Measurements from ENCODE around the gene TPM4.
"Not testable (repeated sequence)": the region's sequence is repeated elsewhere in the genome, so short reads cannot be mapped to it uniquely, and the experiment has no call there.

The TPM4 gene

GRCh38 chr19:16099314-16099965 lies 23.1 kb downstream of the TPM4 start:
- not testable (repeated sequence) for DNase-seq

- DNase-seq, result no peak
Observed at GRCh38 chr19:16100524-16100923, 24.2 kb downstream of the TPM4 start.

- no peak for DNase-seq
Observed at GRCh38 chr19:16104722-16105121, 28.4 kb downstream of the TPM4 start.

- DNase-seq, result no peak
Observed at GRCh38 chr19:16106121-16106520, 29.8 kb downstream of the TPM4 start.

GRCh38 chr19:16111160-16111908 lies 35.0 kb downstream of the TPM4 start, which contains the start of gene RAB8A:
Gene RAB8A, plus strand, starts transcription at chr19:16111889. Its CDS starts 13 bp downstream, at chr19:16111902.
- peak; percentile 98 for DNase-seq

- no peak for DNase-seq
Observed at GRCh38 chr19:16111909-16112752, 35.8 kb downstream of the TPM4 start.

- DNase-seq, result no peak
Observed at GRCh38 chr19:16112778-16113177, 36.5 kb downstream of the TPM4 start.

GRCh38 chr19:16113727-16114126 lies 37.4 kb downstream of the TPM4 start:
- DNase-seq, result no peak

GRCh38 chr19:16115301-16116039 lies 39.2 kb downstream of the TPM4 start:
- DNase-seq, result no peak

- DNase-seq, result no peak
Observed at GRCh38 chr19:16116067-16116466, 39.8 kb downstream of the TPM4 start.

GRCh38 chr19:16117594-16118033 lies 41.3 kb downstream of the TPM4 start:
- no peak for DNase-seq

GRCh38 chr19:16118489-16119033 lies 42.3 kb downstream of the TPM4 start:
- no peak for DNase-seq

- not testable (repeated sequence) for DNase-seq
Observed at GRCh38 chr19:16119075-16119857, 43.0 kb downstream of the TPM4 start.

GRCh38 chr19:16121141-16121540 lies 44.8 kb downstream of the TPM4 start:
- no peak for DNase-seq

GRCh38 chr19:16121967-16122366 lies 45.7 kb downstream of the TPM4 start:
- no peak for DNase-seq

GRCh38 chr19:16124953-16125352 lies 48.7 kb downstream of the TPM4 start:
- no peak for DNase-seq

- DNase-seq, result no peak
Observed at GRCh38 chr19:16125737-16126495, 49.6 kb downstream of the TPM4 start.

GRCh38 chr19:16127080-16127479 lies 50.8 kb downstream of the TPM4 start:
- DNase-seq, result no peak

GRCh38 chr19:16127776-16128371 lies 51.6 kb downstream of the TPM4 start:
- no peak for DNase-seq

GRCh38 chr19:16131648-16132047 lies 55.4 kb downstream of the TPM4 start:
- no peak for DNase-seq

Data from activated naive CD4-positive, alpha-beta T cell treated with anti-CD3 and anti-CD28 coated beads, Interleukin-2, amount 50 U/mL, for 16 hours (primary cell).